Endothelial cell of umbilical vein (primary cell): Measurements from ENCODE around the gene NR2F6. TPM values are rescaled to one million over a fixed set of nuclear protein-coding genes. Genes with fewer than 3 reads are reported as not detected.

Source experiments
- BruUV-seq: library from RNA; stranded (reverse); fragments of 400-500 nt; replicated peaks from 2 replicates; lab custom pipeline; 2021; lab: Mats Ljungman, UMichigan
- CTCF ChIA-PET: fragments of 300-600, 350-600 bp; sonication (Branson Sonifier 250); formaldehyde crosslinking; loops from one replicate; lab custom pipeline; 2021; ENCODE audit warnings: antibody characterized with exemption, inconsistent platforms; lab: Charles Lee
- POLR2A ChIA-PET: fragments of 300-600, 350-600 bp; sonication (Branson Sonifier 250); formaldehyde crosslinking; loops from one replicate; lab custom pipeline; 2021; ENCODE audit warnings: antibody characterized with exemption, inconsistent platforms; lab: Charles Lee
- DNase-seq: peaks from one replicate; pipeline ENCODE4 v3.0.0-alpha.2; 2011; ENCODE audit warnings: low read depth, low spot score
- FAIRE-seq: peaks from 2 replicates; lab custom pipeline; 2011; peaks lifted over from hg19 to GRCh38; lab: Jason Lieb, UNC
- H2AFZ ChIP-seq: 2 replicates; pipeline ENCODE4 v1.6.0; 2012; ENCODE audit warnings: low read depth, low read length, control low read depth, inconsistent platforms
- H3K27ac ChIP-seq: 2 replicates; pipeline ENCODE4 v1.5.1; 2011; ENCODE audit warnings: low read depth, mild to moderate bottlenecking, control low read depth, low read length, moderate library complexity; ENCODE audit not compliant: insufficient read depth
- H3K27me3 ChIP-seq, 2 experiments: 2 replicates each; pipeline versions ENCODE4 v1.6.0 to v1.6.1; 2011; ENCODE audit warnings: low read length in 2 of 2, mixed read lengths in 1 of 2; ENCODE audit not compliant: control insufficient read depth in 2 of 2, insufficient read depth in 2 of 2
- H3K36me3 ChIP-seq, 2 experiments: 2 replicates in 1 of 2; 3 replicates in 1 of 2; pipeline ENCODE4 v1.5.1; 2011; ENCODE audit warnings: low read length in 2 of 2, mild to moderate bottlenecking in 1 of 2, moderate library complexity in 1 of 2; ENCODE audit not compliant: control insufficient read depth in 2 of 2, insufficient read depth in 2 of 2; ENCODE audit errors: extremely low read depth in 1 of 2
- H3K4me1 ChIP-seq: 3 replicates; pipeline ENCODE4 v1.5.1; 2011; ENCODE audit warnings: mild to moderate bottlenecking, low read length; ENCODE audit not compliant: control insufficient read depth, insufficient read depth; ENCODE audit errors: extremely low read depth
- H3K4me2 ChIP-seq: 2 replicates; pipeline ENCODE4 v1.6.1; 2011; ENCODE audit warnings: low read length, control low read depth, mixed read lengths; ENCODE audit not compliant: insufficient read depth
- H3K4me3 ChIP-seq, 3 experiments: fragments of 200-600 bp in 1 of 3; sonication (generic), shearing (Covaris generic) in 1 of 3; replicated peaks in 1 of 3; 2 replicates each; pipeline ENCODE4 v1.5.1; 2011 to 2016; ENCODE audit warnings: control low read depth in 3 of 3, low read length in 3 of 3, mild to moderate bottlenecking in 2 of 3, inconsistent platforms in 1 of 3, low read depth in 1 of 3, moderate library complexity in 1 of 3; ENCODE audit not compliant: insufficient read depth in 1 of 3
- H3K79me2 ChIP-seq: 2 replicates; pipeline ENCODE4 v1.6.0; 2012; ENCODE audit warnings: low read length, inconsistent platforms; ENCODE audit not compliant: control insufficient read depth, insufficient read depth
- H3K9ac ChIP-seq: replicated peaks from 2 replicates; pipeline ENCODE3; 2011; ENCODE audit warnings: low read length, control low read depth; ENCODE audit not compliant: insufficient read depth; ENCODE audit errors: extremely low read depth
- H3K9me1 ChIP-seq: replicated peaks from 3 replicates; pipeline ENCODE4 v1.6.0; 2011; ENCODE audit warnings: mild to moderate bottlenecking, low read length; ENCODE audit not compliant: control insufficient read depth, insufficient read depth; ENCODE audit errors: extremely low read depth
- H3K9me3 ChIP-seq: replicated peaks from 2 replicates; pipeline ENCODE4 v1.5.1; 2012; ENCODE audit warnings: low read length, inconsistent platforms; ENCODE audit not compliant: control insufficient read depth, insufficient read depth
- H4K20me1 ChIP-seq: replicated peaks from 2 replicates; pipeline ENCODE3; 2011; ENCODE audit warnings: mild to moderate bottlenecking, low read length; ENCODE audit not compliant: control insufficient read depth, insufficient read depth; ENCODE audit errors: extremely low read depth
- CTCF ChIP-seq, 2 donors: IDR thresholded peaks; 1 replicate in 1 of 2; 2 replicates in 1 of 2; pipeline ENCODE4 v1.5.1; 2011; ENCODE audit warnings: low read length in 2 of 2, mild to moderate bottlenecking in 2 of 2, moderate library complexity in 2 of 2, control low read depth in 1 of 2, inconsistent platforms in 1 of 2, low read depth in 1 of 2; ENCODE audit not compliant: insufficient read depth in 1 of 2; ENCODE audit errors: extremely low read depth in 1 of 2
- EZH2 ChIP-seq: IDR thresholded peaks from 2 replicates; pipeline ENCODE4 v1.6.1; 2012; ENCODE audit warnings: borderline replicate concordance, low read depth, mild to moderate bottlenecking, moderate library complexity, low read length, inconsistent platforms; ENCODE audit not compliant: severe bottlenecking
- FOS ChIP-seq: IDR thresholded peaks from 2 replicates; pipeline ENCODE4 v1.6.1; 2011; ENCODE audit warnings: mild to moderate bottlenecking, low read length, moderate library complexity, borderline replicate concordance; ENCODE audit not compliant: insufficient read depth
- GATA2 ChIP-seq: IDR thresholded peaks from 2 replicates; pipeline ENCODE4 v1.7.0; 2011; ENCODE audit warnings: low read depth, mild to moderate bottlenecking, moderate library complexity, mixed read lengths, low read length; ENCODE audit not compliant: insufficient read length, insufficient read depth
- JUN ChIP-seq: IDR thresholded peaks from 2 replicates; pipeline ENCODE4 v1.6.1; 2011; ENCODE audit warnings: borderline replicate concordance, low read depth; ENCODE audit not compliant: insufficient read length, insufficient read depth
- MAX ChIP-seq: IDR thresholded peaks from 2 replicates; pipeline ENCODE4 v1.6.1; 2011; ENCODE audit not compliant: insufficient read depth, insufficient read length
- MYC ChIP-seq: IDR thresholded peaks from one replicate; pipeline ENCODE4 v1.6.1; 2011; ENCODE audit warnings: mild to moderate bottlenecking, low read depth, low read length
- POLR2A ChIP-seq: IDR thresholded peaks from 2 replicates; pipeline ENCODE4 v1.6.1; 2012; ENCODE audit warnings: low read depth, mild to moderate bottlenecking, control low read depth, low read length
- POLR2AphosphoS5 ChIP-seq: IDR thresholded peaks from 2 replicates; pipeline ENCODE4 v1.6.1; 2012; ENCODE audit warnings: low read depth, mild to moderate bottlenecking, control low read depth, low read length, moderate library complexity; ENCODE audit not compliant: insufficient read depth
- dilution Hi-C: fragments of 300-500 bp; cut with MboI; formaldehyde crosslinking; loops from one replicate; pipeline ENCODE4 v1.15.0; 2019; ENCODE audit warnings: low sequenced_read_pairs; ENCODE audit not compliant: extremely low pct_ligation_motif_present
- intact Hi-C: fragments of 100-400 bp; cut with micrococcal nuclease; formaldehyde crosslinking; loops from one replicate; pipeline ENCODE4 v1.10.0; 2022
- polyA plus RNA-seq, 4 experiments: library from polyadenylated mRNA; depleted of rRNA in 3 of 4; stranded (reverse) in 3 of 4; unstranded in 1 of 4; fragments of >200 nt; gene quantifications; 2 replicates each; pipeline versions ENCODE4 v1.2.1 to v1.2.3, GENCODE V29; 2011 to 2012; ENCODE audit warnings: missing spikeins in 1 of 4
- total RNA-seq: library from RNA; stranded (reverse); gene quantifications from 2 replicates; pipeline ENCODE4 v1.2.3, GENCODE V29; 2021

Gene NR2F6
- total and polyA plus RNA-seq, 2 donors (not counting 3 experiments of a cell fraction or from before 2014, with no cell fraction given) = 36.1 to 38.9 TPM

- Histone ChIP-seq H3K4me2 (no peak overlapping the region), H4K20me1 (no peaks in the 10 kb centered on the region), H3K9me3 (no peaks in the 10 kb centered on the region), H3K9me1 (no peaks in the 10 kb centered on the region), H3K4me3 (no peak overlapping the region), H3K9ac (no peak overlapping the region), H3K27ac (no peak overlapping the region), H3K79me2 (no peaks in the 10 kb centered on the region), H3K36me3 (peaks cover 10 to 60% of the 10 kb centered on the region in 2 experiments), H3K4me1 (no peaks in the 10 kb centered on the region), H2AFZ (no peak overlapping the region), H3K27me3 (no peaks in the 10 kb centered on the region)
- CTCF ChIA-PET = no interaction called here
- no peak for TF ChIP-seq FOS
- no peak for TF ChIP-seq MAX
- no peak for TF ChIP-seq POLR2AphosphoS5
- TF ChIP-seq JUN = no peak
- no peak for TF ChIP-seq CTCF (IDR thresholded peaks at IDR 0.05; ENCODE audit: extremely low read depth in 1 of 2, insufficient read depth in 1 of 2, low read depth in 1 of 2, low read length in 2 of 2)
- no peak for TF ChIP-seq GATA2
- TF ChIP-seq POLR2A = no peak
- no peak for TF ChIP-seq MYC
- no peak for TF ChIP-seq EZH2
- POLR2A ChIA-PET = no interaction called here
- no TSS peak for BruUV-seq
- intact Hi-C loops = no loop called here
- dilution Hi-C loops = no loop called here
- no peak for DNase-seq
- no peak for FAIRE-seq
These were observed 48.1 kb downstream of the NR2F6 start for GRCh38 chr19:17197666-17198065.
